ENCODE results near the gene ALDOB. TPM values are rescaled to one million over a fixed set of nuclear protein-coding genes. Genes with fewer than 3 reads are reported as not detected.

The ALDOB gene
- total RNA-seq, 1 donor from 2014 or later: 4.8 TPM

- intact Hi-C loops (cut with DNase I): no loop called here
- no peak for TF ChIP-seq CTCF (IDR thresholded peaks at IDR 0.05)
- no peaks in the 10 kb centered on the region for H3K36me3 ChIP-seq
- DNase-seq (ENCODE audit: low spot score in 2 of 2): no peak
- H3K27ac ChIP-seq: no peak overlapping the region
- H3K9me3 ChIP-seq: no peaks in the 10 kb centered on the region
- H3K4me1 ChIP-seq: no peaks in the 10 kb centered on the region
- no peak overlapping the region for H3K4me3 ChIP-seq
- no peaks in the 10 kb centered on the region for H3K27me3 ChIP-seq
These were observed 15.4 kb upstream of the ALDOB start for GRCh38 chr9:101450931-101451330.

GRCh38 chr9:101449071-101449721 is 13.6 kb upstream of the ALDOB start:
- H3K27me3 ChIP-seq: no peaks in the 10 kb centered on the region
- no peaks in the 10 kb centered on the region for H3K36me3 ChIP-seq
- TF ChIP-seq CTCF (IDR thresholded peaks at IDR 0.05): peak; percentile 43 to 70 (median 59)
- no peak overlapping the region for H3K27ac ChIP-seq
- intact Hi-C loops (cut with DNase I): loop anchor here (2.0 kb wide), 1 partner anchor 82 kb away; no protein-coding TSS in a partner anchor
- H3K9me3 ChIP-seq: no peaks in the 10 kb centered on the region
- no peaks in the 10 kb centered on the region for H3K4me1 ChIP-seq
- peak overlapping the region; percentile 52 to 70 for H3K4me3 ChIP-seq
- DNase-seq (ENCODE audit: low spot score in 2 of 2): peak in 1 of 2 donors; percentile 78

GRCh38 chr9:101448680-101449070 is 13.1 kb upstream of the ALDOB start:
- Histone ChIP-seq H3K4me3 (peak overlapping the region in 1 of 2 donors; percentile 70), H3K27me3 (no peaks in the 10 kb centered on the region), H3K9me3 (no peaks in the 10 kb centered on the region), H3K36me3 (no peaks in the 10 kb centered on the region), H3K4me1 (no peaks in the 10 kb centered on the region), H3K27ac (no peak overlapping the region)
- no peak for DNase-seq (ENCODE audit: low spot score in 2 of 2)
- intact Hi-C loops (cut with DNase I): loop anchor here (2.0 kb wide), 1 partner anchor 82 kb away; no protein-coding TSS in a partner anchor
- TF ChIP-seq CTCF (IDR thresholded peaks at IDR 0.05): no peak

GRCh38 chr9:101446732-101447131 is 11.2 kb upstream of the ALDOB start:
- Histone ChIP-seq H3K4me1 (no peaks in the 10 kb centered on the region), H3K27me3 (no peaks in the 10 kb centered on the region), H3K4me3 (no peak overlapping the region), H3K36me3 (no peaks in the 10 kb centered on the region), H3K9me3 (no peaks in the 10 kb centered on the region), H3K27ac (no peak overlapping the region)
- no peak for DNase-seq (ENCODE audit: low spot score in 2 of 2)
- intact Hi-C loops (cut with DNase I): no loop called here
- TF ChIP-seq CTCF (IDR thresholded peaks at IDR 0.05): no peak

- no peaks in the 10 kb centered on the region for H3K27me3 ChIP-seq
- TF ChIP-seq CTCF (IDR thresholded peaks at IDR 0.05): no peak
- no peaks in the 10 kb centered on the region for H3K4me1 ChIP-seq
- DNase-seq (ENCODE audit: low spot score in 2 of 2): no peak
- no peak overlapping the region for H3K4me3 ChIP-seq
- no peaks in the 10 kb centered on the region for H3K9me3 ChIP-seq
- intact Hi-C loops (cut with DNase I): no loop called here
- no peaks in the 10 kb centered on the region for H3K36me3 ChIP-seq
- H3K27ac ChIP-seq: no peak overlapping the region
These were observed 9.9 kb upstream of the ALDOB start for GRCh38 chr9:101445353-101446029.
